CD14-positive monocyte (primary cell): ENCODE data around the gene MED12L. TPM values are rescaled to one million over a fixed set of nuclear protein-coding genes. Genes with fewer than 3 reads are reported as not detected.

Source experiments
- DNase-seq, 3 donors: peaks; one replicate each; pipeline ENCODE4 v3.0.0-alpha.2; 2011 to 2022
- H2AFZ ChIP-seq: 2 replicates; pipeline ENCODE4 v1.6.0; 2012; ENCODE audit warnings: mild to moderate bottlenecking, low read depth, low read length, inconsistent platforms; ENCODE audit not compliant: insufficient read depth, poor library complexity, severe bottlenecking
- H3K27ac ChIP-seq, 2 donors: 1 replicate in 1 of 2; 2 replicates in 1 of 2; pipeline ENCODE4 v1.5.1; 2012 to 2013; ENCODE audit warnings: low read length in 2 of 2, control low read depth in 1 of 2, inconsistent platforms in 1 of 2, low read depth in 1 of 2, mild to moderate bottlenecking in 1 of 2
- H3K27me3 ChIP-seq, 2 donors: one replicate each; pipeline versions ENCODE4 v1.6.0 to v1.6.1; 2011 to 2013; ENCODE audit warnings: low read length in 2 of 2; ENCODE audit not compliant: control insufficient read depth in 2 of 2, insufficient read depth in 2 of 2
- H3K36me3 ChIP-seq, 2 donors: replicated peaks in 1 of 2; 1 replicate in 1 of 2; 2 replicates in 1 of 2; pipeline versions ENCODE4 v1.5.1 to v1.6.1; 2012 to 2013; ENCODE audit warnings: low read length in 2 of 2, control low read depth in 1 of 2, inconsistent platforms in 1 of 2, mild to moderate bottlenecking in 1 of 2; ENCODE audit not compliant: insufficient read depth in 2 of 2, control insufficient read depth in 1 of 2
- H3K4me1 ChIP-seq, 2 donors: 1 replicate in 1 of 2; 2 replicates in 1 of 2; pipeline versions ENCODE4 v1.5.1 to v1.6.1; 2012 to 2013; ENCODE audit warnings: low read length in 2 of 2, control low read depth in 1 of 2, inconsistent platforms in 1 of 2, mild to moderate bottlenecking in 1 of 2, moderate library complexity in 1 of 2; ENCODE audit not compliant: insufficient read depth in 2 of 2, control insufficient read depth in 1 of 2
- H3K4me2 ChIP-seq: replicated peaks from 2 replicates; pipeline ENCODE3; 2012; ENCODE audit warnings: low read length, moderate library complexity, mild to moderate bottlenecking; ENCODE audit not compliant: poor library complexity, severe bottlenecking; ENCODE audit errors: extremely low read depth
- H3K4me3 ChIP-seq, 3 experiments: fragments of 200-600 bp in 1 of 3; sonication (generic) in 1 of 3; replicated peaks in 1 of 3; 1 replicate in 2 of 3; 2 replicates in 1 of 3; pipeline ENCODE4 v1.5.1; 2011 to 2013; ENCODE audit warnings: low read length in 3 of 3, mild to moderate bottlenecking in 3 of 3, control low read depth in 2 of 3, low read depth in 2 of 3, inconsistent platforms in 1 of 3, moderate library complexity in 1 of 3
- H3K79me2 ChIP-seq: 2 replicates; pipeline ENCODE4 v1.6.0; 2012; ENCODE audit warnings: mild to moderate bottlenecking, control low read depth, inconsistent platforms, low read length, moderate library complexity; ENCODE audit not compliant: insufficient read depth
- H3K9ac ChIP-seq: 2 replicates; pipeline ENCODE4 v1.6.0; 2017; ENCODE audit warnings: low read length, mild to moderate bottlenecking; ENCODE audit not compliant: insufficient read depth, poor library complexity, severe bottlenecking
- H3K9me3 ChIP-seq, 2 donors: replicated peaks in 1 of 2; 1 replicate in 1 of 2; 2 replicates in 1 of 2; pipeline versions ENCODE4 v1.5.1 to v1.6.1; 2012 to 2013; ENCODE audit warnings: low read length in 2 of 2, control low read depth in 1 of 2; ENCODE audit not compliant: control insufficient read depth in 1 of 2, insufficient read depth in 1 of 2
- H4K20me1 ChIP-seq: 2 replicates; pipeline ENCODE4 v1.6.0; 2012; ENCODE audit warnings: mild to moderate bottlenecking, low read length, control low read depth, moderate library complexity; ENCODE audit not compliant: insufficient read depth
- H3K27ac Mint-ChIP-seq, 7 donors: one replicate each; pipeline ENCODE4 v1.8.0; 2020; ENCODE audit warnings: mild to moderate bottlenecking in 7 of 7, mixed read lengths in 7 of 7, moderate library complexity in 6 of 7, inconsistent platforms in 2 of 7
- H3K27me3 Mint-ChIP-seq, 3 donors: one replicate each; pipeline ENCODE4 v1.8.0; 2021 to 2022; ENCODE audit warnings: low read depth in 3 of 3, mild to moderate bottlenecking in 3 of 3, mixed read lengths in 3 of 3, moderate library complexity in 3 of 3, inconsistent platforms in 1 of 3
- H3K36me3 Mint-ChIP-seq, 2 donors: one replicate each; pipeline ENCODE4 v1.8.0; 2020; ENCODE audit warnings: mixed read lengths in 2 of 2, inconsistent platforms in 1 of 2, mild to moderate bottlenecking in 1 of 2
- H3K4me1 Mint-ChIP-seq: one replicate; pipeline ENCODE4 v1.8.0; 2020; ENCODE audit warnings: mild to moderate bottlenecking, mixed read lengths
- H3K4me3 Mint-ChIP-seq, 2 donors: one replicate each; pipeline ENCODE4 v1.8.0; 2020; ENCODE audit warnings: mild to moderate bottlenecking in 2 of 2, mixed read lengths in 2 of 2, moderate library complexity in 1 of 2
- H3K9me3 Mint-ChIP-seq, 7 donors: one replicate each; pipeline ENCODE4 v1.8.0; 2020 to 2022; ENCODE audit warnings: mixed read lengths in 7 of 7, mild to moderate bottlenecking in 6 of 7, moderate library complexity in 6 of 7, inconsistent platforms in 2 of 7
- CTCF ChIP-seq: fragments of 200-600 bp; IDR thresholded peaks from one replicate; pipeline ENCODE4 v1.8.0; 2022; ENCODE audit warnings: antibody characterized with exemption, mild to moderate bottlenecking
- WGBS: methylation state at CpG from one replicate; pipeline ENCODE4 v1.1.5; 2013; ENCODE audit warnings: missing lambda C conversion rate; ENCODE audit not compliant: insufficient coverage; 5-methylcytosine and 5-hydroxymethylcytosine counted together
- intact Hi-C, 2 donors: fragments of 100-400 bp; cut with micrococcal nuclease; formaldehyde crosslinking; loops; one replicate each; pipeline versions ENCODE4 v1.15.0 to v1.15.1; 2023
- polyA plus RNA-seq, 3 donors: library from polyadenylated mRNA; depleted of rRNA in 1 of 3; unstranded in 2 of 3; stranded (reverse) in 1 of 3; fragments of 300-500 nt in 2 of 3; fragments of >200 nt in 1 of 3; fragmentation: Illumina TruSeq in 2 of 3; gene quantifications; 1 replicate in 2 of 3; 2 replicates in 1 of 3; pipeline ENCODE4 v1.2.3, GENCODE V29; 2012 to 2021

MED12L gene
- polyA plus RNA-seq, 3 donors, result 0.12 to 0.29 TPM; not detected in 1

GRCh38 chr3:151165226-151165625, 79.8 kb downstream of the MED12L start:
- TF ChIP-seq CTCF, result no peak
- no peak for DNase-seq
- intact Hi-C loops, result loop anchor here (5.0 kb wide), 2 partner anchors 62 to 117 kb away; no protein-coding TSS in a partner anchor
- H3K27ac ChIP-seq, result no peak overlapping the region
- H3K9me3 Mint-ChIP-seq, result no peaks in the 10 kb centered on the region
- H3K27ac Mint-ChIP-seq, result no peak overlapping the region
- peaks cover 0 to 2% (median 0%) of the 10 kb centered on the region in 3 donors for H3K27me3 Mint-ChIP-seq
- H3K9me3 ChIP-seq, result no peaks in the 10 kb centered on the region
- H4K20me1 ChIP-seq, result no peaks in the 10 kb centered on the region
- H3K36me3 Mint-ChIP-seq, result no peaks in the 10 kb centered on the region
- H2AFZ ChIP-seq, result no peak overlapping the region
- H3K27me3 ChIP-seq, result no peaks in the 10 kb centered on the region
- H3K4me1 ChIP-seq, result peaks cover 19 to 24% of the 10 kb centered on the region in 2 donors
- no peak overlapping the region for H3K4me3 ChIP-seq
- peaks cover 28% of the 10 kb centered on the region for H3K4me1 Mint-ChIP-seq
- no peak overlapping the region for H3K9ac ChIP-seq
- no peak overlapping the region for H3K4me3 Mint-ChIP-seq
- H3K79me2 ChIP-seq, result no peaks in the 10 kb centered on the region
- WGBS, result 100% methylated on average over 5 of the region's 7 CpGs
- H3K4me2 ChIP-seq, result no peak overlapping the region
- no peaks in the 10 kb centered on the region for H3K36me3 ChIP-seq

- no peaks in the 10 kb centered on the region for H3K79me2 ChIP-seq
- H3K4me1 ChIP-seq, result peaks cover 28 to 29% of the 10 kb centered on the region in 2 donors
- H3K4me3 ChIP-seq, result no peak overlapping the region
- Mint-ChIP-seq H3K9me3 (no peaks in the 10 kb centered on the region), H3K27ac (no peak overlapping the region), H3K4me1 (peaks cover 30% of the 10 kb centered on the region), H3K4me3 (no peak overlapping the region), H3K27me3 (no peaks in the 10 kb centered on the region), H3K36me3 (no peaks in the 10 kb centered on the region)
- 100% methylated on average over 1 of the region's 3 CpGs for WGBS
- no peak overlapping the region for H3K27ac ChIP-seq
- no peaks in the 10 kb centered on the region for H3K9me3 ChIP-seq
- no peaks in the 10 kb centered on the region for H4K20me1 ChIP-seq
- no peak for DNase-seq
- no peaks in the 10 kb centered on the region for H3K36me3 ChIP-seq
- TF ChIP-seq CTCF, result no peak
- H3K4me2 ChIP-seq, result no peak overlapping the region
- no peaks in the 10 kb centered on the region for H3K27me3 ChIP-seq
- no peak overlapping the region for H2AFZ ChIP-seq
- H3K9ac ChIP-seq, result no peak overlapping the region
- intact Hi-C loops, result loop anchor here (5.0 kb wide), 2 partner anchors 61 to 116 kb away; no protein-coding TSS in a partner anchor
These were observed 80.7 kb downstream of the MED12L start for GRCh38 chr3:151166161-151166560.
